A549 (cell line): ENCODE measurements around the gene GIMAP1. TPM values are rescaled to one million over a fixed set of nuclear protein-coding genes. Genes with fewer than 3 reads are reported as not detected.

Experiments
- ATAC-seq, 2 experiments: fragments of 200-7000 bp in 1 of 2; fragments of >200 bp in 1 of 2; cut with Nextera tagmentation in 1 of 2; cut with Tn5 transposase in 1 of 2; 3 replicates each; pipeline versions ENCODE4 v1.8.0 to v1.9.1; 2018 to 2020; ENCODE audit warnings: mild to moderate bottlenecking in 1 of 2, moderate library complexity in 1 of 2
- CTCF ChIA-PET: fragments of 300-600 bp; sonication (Branson Sonifier 250); formaldehyde crosslinking; extraction: SDS; loops from one replicate; lab custom pipeline; 2021; ENCODE audit warnings: antibody characterized with exemption, inconsistent platforms; lab: Yijun Ruan, JAX
- POLR2A ChIA-PET: fragments of 350-600 bp; formaldehyde crosslinking; extraction: SDS; loops from one replicate; lab custom pipeline; 2021; ENCODE audit warnings: antibody characterized with exemption, inconsistent platforms; lab: Yijun Ruan, JAX
- DNase-seq, 2 experiments: peaks; one replicate each; pipeline versions ENCODE4 v3.0.0 to v3.0.0-alpha.2; 2011 to 2016; ENCODE audit warnings: low read depth in 1 of 2, low spot score in 1 of 2
- FAIRE-seq: peaks from 2 replicates; lab custom pipeline; 2011; peaks lifted over from hg19 to GRCh38; lab: Jason Lieb, UNC
- H3K27ac ChIP-seq, 2 experiments: fragments of >200 bp; sonication (Bioruptor Twin); formaldehyde crosslinking; 3 replicates each; pipeline ENCODE4 v1.5.1; 2016 to 2017
- H3K4me1 ChIP-seq: fragments of >200 bp; sonication (Bioruptor Twin); formaldehyde crosslinking; 3 replicates; pipeline ENCODE4 v1.6.1; 2016
- H3K4me2 ChIP-seq: fragments of >200 bp; sonication (Bioruptor Twin); formaldehyde crosslinking; 3 replicates; pipeline ENCODE4 v1.6.1; 2016
- H3K4me3 ChIP-seq: fragments of >200 bp; sonication (Bioruptor Twin); formaldehyde crosslinking; 3 replicates; pipeline ENCODE4 v1.5.1; 2016
- H3K9me3 ChIP-seq: fragments of >200 bp; sonication (Bioruptor Twin); formaldehyde crosslinking; 3 replicates; pipeline ENCODE4 v1.6.1; 2016
- CBX2 ChIP-seq: fragments of 200-600 bp; sonication (generic); IDR thresholded peaks from 2 replicates; pipeline ENCODE4 v1.6.1; 2016; ENCODE audit warnings: low read depth, mild to moderate bottlenecking, borderline replicate concordance
- CBX8 ChIP-seq: fragments of 200-600 bp; sonication (generic); IDR thresholded peaks from 2 replicates; pipeline ENCODE4 v1.6.1; 2016
- EHF ChIP-seq: fragments of 250-450 bp; sonication (Bioruptor Pico); IDR thresholded peaks from 2 replicates; pipeline ENCODE4 v1.5.0; 2020; ENCODE audit warnings: mild to moderate bottlenecking
- EHMT2 ChIP-seq: fragments of 200-600 bp; sonication (generic); IDR thresholded peaks from 2 replicates; pipeline ENCODE4 v1.6.1; 2016; ENCODE audit warnings: antibody characterized with exemption, low read depth, mild to moderate bottlenecking, moderate library complexity
- EP300 ChIP-seq, 2 experiments: fragments of >200 bp; sonication (Bioruptor Twin); formaldehyde crosslinking; IDR thresholded peaks; 2 replicates in 1 of 2; 3 replicates in 1 of 2; pipeline ENCODE4 v1.6.1; 2016 to 2017
- ESRRA ChIP-seq: fragments of 150-350 bp; IDR thresholded peaks from 2 replicates; pipeline ENCODE4 v1.6.1; 2014; ENCODE audit warnings: mild to moderate bottlenecking, low read length, borderline replicate concordance
- FOSL2 ChIP-seq, 2 experiments: fragments of 450-650 bp in 1 of 2; fragments of >200 bp in 1 of 2; sonication (Bioruptor Twin) in 1 of 2; formaldehyde crosslinking; IDR thresholded peaks; 2 replicates each; pipeline versions ENCODE4 v1.5.0 to v1.6.1; 2016 to 2020; ENCODE audit warnings: mild to moderate bottlenecking in 1 of 2, moderate library complexity in 1 of 2
- HOXA7 ChIP-seq: fragments of 250-450 bp; sonication (Bioruptor Pico); IDR thresholded peaks from 2 replicates; pipeline ENCODE4 v1.5.0; 2020; ENCODE audit warnings: mild to moderate bottlenecking, moderate library complexity
- HOXB13 ChIP-seq: fragments of 250-450 bp; sonication (Bioruptor Pico); IDR thresholded peaks from 2 replicates; pipeline ENCODE4 v1.5.0; 2020; ENCODE audit warnings: low read depth, mild to moderate bottlenecking, moderate library complexity
- KDM1A ChIP-seq: fragments of 200-600 bp; sonication (generic); IDR thresholded peaks from 2 replicates; pipeline ENCODE4 v1.6.1; 2016; ENCODE audit warnings: low read depth, mild to moderate bottlenecking
- KDM5A ChIP-seq: fragments of 200-600 bp; sonication (generic); IDR thresholded peaks from 2 replicates; pipeline ENCODE4 v1.6.1; 2016; ENCODE audit warnings: antibody characterized with exemption, mild to moderate bottlenecking
- MAZ ChIP-seq: fragments of 150-350 bp; IDR thresholded peaks from 2 replicates; pipeline ENCODE4 v1.6.1; 2014; ENCODE audit warnings: antibody characterized with exemption, low read depth, low read length, borderline replicate concordance
- PHF8 ChIP-seq: fragments of 200-600 bp; sonication (generic); IDR thresholded peaks from 2 replicates; pipeline ENCODE4 v1.6.1; 2016; ENCODE audit warnings: low read depth, mild to moderate bottlenecking, antibody characterized with exemption, moderate library complexity, borderline replicate concordance
- POLR2AphosphoS2 ChIP-seq: conservative IDR thresholded peaks from 2 replicates; pipeline ENCODE4 v1.6.1; 2012; ENCODE audit warnings: low read length, improper control_type of control experiment, inconsistent platforms
- RAD21 ChIP-seq, 2 experiments: fragments of >200 bp in 1 of 2; sonication (Bioruptor Twin) in 1 of 2; formaldehyde crosslinking in 1 of 2; IDR thresholded peaks in 1 of 2; conservative IDR thresholded peaks in 1 of 2; 2 replicates in 1 of 2; 3 replicates in 1 of 2; pipeline ENCODE4 v1.6.1; 2012 to 2018; ENCODE audit warnings: inconsistent platforms in 1 of 2
- RARB ChIP-seq: fragments of 250-450 bp; sonication (Bioruptor Pico); IDR thresholded peaks from 2 replicates; pipeline ENCODE4 v1.8.0; 2021; ENCODE audit warnings: mild to moderate bottlenecking, moderate library complexity
- SREBF2 ChIP-seq: fragments of 450-650 bp; IDR thresholded peaks from 2 replicates; pipeline ENCODE4 v1.6.1; 2014; ENCODE audit warnings: mild to moderate bottlenecking, moderate library complexity
- TFCP2L1 ChIP-seq: fragments of 250-450 bp; sonication (Bioruptor Pico); IDR thresholded peaks from 2 replicates; pipeline ENCODE4 v1.5.0; 2021; ENCODE audit warnings: mild to moderate bottlenecking
- ZNF302 ChIP-seq: fragments of 250-450 bp; sonication (Bioruptor Pico); IDR thresholded peaks from 2 replicates; pipeline ENCODE4 v1.9.0; 2021; ENCODE audit warnings: inconsistent platforms, mild to moderate bottlenecking, moderate library complexity
- WGBS: methylation state at CpG from one replicate; pipeline ENCODE4 v1.1.6; 2017; ENCODE audit errors: missing lambda C conversion rate; 5-methylcytosine and 5-hydroxymethylcytosine counted together
- polyA plus RNA-seq, 4 experiments: library from polyadenylated mRNA; depleted of rRNA in 3 of 4; stranded (reverse); fragments of >200 nt; fragmentation: RNase III in 1 of 4; extraction: RNeasy Plus Mini Kit Qiagen cat#74134 plus additional on column Dnase treatment in 1 of 4; gene quantifications; 2 replicates in 3 of 4; 3 replicates in 1 of 4; pipeline ENCODE4 v1.2.3, GENCODE V29; 2011 to 2017
- TF ChIP-seq, protein P1 (sequence below): fragments of >200 bp; sonication (Bioruptor Twin); formaldehyde crosslinking; IDR thresholded peaks from 3 replicates; pipeline ENCODE4 v1.5.1; 2016
- TF ChIP-seq, protein P2 (sequence below): fragments of 250-450 bp; sonication (Bioruptor Pico); IDR thresholded peaks from 2 replicates; pipeline ENCODE4 v1.5.0; 2021; ENCODE audit warnings: mild to moderate bottlenecking, moderate library complexity, borderline replicate concordance
- TF ChIP-seq, protein P3 (sequence below): fragments of 250-450 bp; sonication (Bioruptor Pico); IDR thresholded peaks from 2 replicates; pipeline ENCODE4 v1.5.0; 2020; ENCODE audit warnings: low read depth, mild to moderate bottlenecking, moderate library complexity
- TF ChIP-seq, protein P4 (sequence below): IDR thresholded peaks from 2 replicates; pipeline ENCODE4 v1.6.1; 2012; ENCODE audit warnings: low read depth, borderline replicate concordance
- TF ChIP-seq, protein P5 (sequence below): fragments of >200 bp; sonication (Bioruptor Twin); formaldehyde crosslinking; IDR thresholded peaks from 2 replicates; pipeline ENCODE4 v1.6.1; 2016
- TF ChIP-seq, protein P6 (sequence below): fragments of 150-350 bp; IDR thresholded peaks from 2 replicates; pipeline ENCODE4 v1.6.1; 2014; ENCODE audit warnings: low read depth, mild to moderate bottlenecking, low read length
- TF ChIP-seq, protein P7 (sequence below): IDR thresholded peaks from 2 replicates; pipeline ENCODE4 v1.6.1; 2012

Gene GIMAP1
- polyA plus RNA-seq, 2 of the 4 experiments (the other 2 are of a cell fraction), result not detected

DNA sequence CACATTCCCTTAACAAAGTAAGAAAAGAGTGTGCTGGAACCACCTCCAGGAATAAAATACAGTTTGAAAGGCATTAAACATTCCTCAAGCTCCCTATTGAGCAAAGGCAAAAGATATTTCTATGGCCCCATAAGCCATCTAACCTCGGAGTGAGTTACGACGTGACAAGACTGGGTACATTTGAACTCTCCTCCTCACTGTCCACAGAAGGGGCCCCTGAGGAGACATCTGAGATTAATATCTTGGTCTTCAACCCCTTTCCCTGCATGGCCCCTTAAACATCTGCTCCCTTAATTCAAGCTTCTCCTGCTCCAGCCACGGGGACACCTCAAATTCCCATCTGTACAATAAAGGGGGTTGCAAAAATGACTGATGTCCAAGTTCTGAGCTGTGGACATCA lies 526 bp downstream of the GIMAP1 start:
- Histone ChIP-seq H3K4me1 (no peaks in the 10 kb centered on the region), H3K4me3 (no peak overlapping the region), H3K9me3 (no peaks in the 10 kb centered on the region), H3K4me2 (no peak overlapping the region), H3K27ac (no peak overlapping the region)
- ATAC-seq (no peak), DNase-seq (no peak), FAIRE-seq (no peak)
- CTCF ChIA-PET, result no interaction called here
- WGBS, result 2% methylated on average over 4 of the region's 4 CpGs
- no peak for TF ChIP-seq RARB (CRISPR knock-in tag)
- TF ChIP-seq EHMT2, result no peak
- no peak for TF ChIP-seq RAD21 (conservative IDR thresholded peaks at IDR 0.05 in 1 of 2, IDR thresholded peaks at IDR 0.05 in 1 of 2)
- no peak for TF ChIP-seq HOXB13
- no peak for TF ChIP-seq ZNF302
- no peak for TF ChIP-seq MAZ
- TF ChIP-seq FOSL2 (IDR thresholded peaks at IDR 0.05), result no peak
- TF ChIP-seq FOSL2 (CRISPR knock-in tag; IDR thresholded peaks at IDR 0.05), result no peak
- TF ChIP-seq CBX2, result no peak
- no peak for TF ChIP-seq HOXA7 (CRISPR knock-in tag)
- TF ChIP-seq, protein P1, sequence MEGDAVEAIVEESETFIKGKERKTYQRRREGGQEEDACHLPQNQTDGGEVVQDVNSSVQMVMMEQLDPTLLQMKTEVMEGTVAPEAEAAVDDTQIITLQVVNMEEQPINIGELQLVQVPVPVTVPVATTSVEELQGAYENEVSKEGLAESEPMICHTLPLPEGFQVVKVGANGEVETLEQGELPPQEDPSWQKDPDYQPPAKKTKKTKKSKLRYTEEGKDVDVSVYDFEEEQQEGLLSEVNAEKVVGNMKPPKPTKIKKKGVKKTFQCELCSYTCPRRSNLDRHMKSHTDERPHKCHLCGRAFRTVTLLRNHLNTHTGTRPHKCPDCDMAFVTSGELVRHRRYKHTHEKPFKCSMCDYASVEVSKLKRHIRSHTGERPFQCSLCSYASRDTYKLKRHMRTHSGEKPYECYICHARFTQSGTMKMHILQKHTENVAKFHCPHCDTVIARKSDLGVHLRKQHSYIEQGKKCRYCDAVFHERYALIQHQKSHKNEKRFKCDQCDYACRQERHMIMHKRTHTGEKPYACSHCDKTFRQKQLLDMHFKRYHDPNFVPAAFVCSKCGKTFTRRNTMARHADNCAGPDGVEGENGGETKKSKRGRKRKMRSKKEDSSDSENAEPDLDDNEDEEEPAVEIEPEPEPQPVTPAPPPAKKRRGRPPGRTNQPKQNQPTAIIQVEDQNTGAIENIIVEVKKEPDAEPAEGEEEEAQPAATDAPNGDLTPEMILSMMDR, result no peak
- TF ChIP-seq, protein P2, sequence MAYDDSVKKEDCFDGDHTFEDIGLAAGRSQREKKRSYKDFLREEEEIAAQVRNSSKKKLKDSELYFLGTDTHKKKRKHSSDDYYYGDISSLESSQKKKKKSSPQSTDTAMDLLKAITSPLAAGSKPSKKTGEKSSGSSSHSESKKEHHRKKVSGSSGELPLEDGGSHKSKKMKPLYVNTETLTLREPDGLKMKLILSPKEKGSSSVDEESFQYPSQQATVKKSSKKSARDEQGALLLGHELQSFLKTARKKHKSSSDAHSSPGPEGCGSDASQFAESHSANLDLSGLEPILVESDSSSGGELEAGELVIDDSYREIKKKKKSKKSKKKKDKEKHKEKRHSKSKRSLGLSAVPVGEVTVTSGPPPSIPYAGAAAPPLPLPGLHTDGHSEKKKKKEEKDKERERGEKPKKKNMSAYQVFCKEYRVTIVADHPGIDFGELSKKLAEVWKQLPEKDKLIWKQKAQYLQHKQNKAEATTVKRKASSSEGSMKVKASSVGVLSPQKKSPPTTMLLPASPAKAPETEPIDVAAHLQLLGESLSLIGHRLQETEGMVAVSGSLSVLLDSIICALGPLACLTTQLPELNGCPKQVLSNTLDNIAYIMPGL (CRISPR knock-in tag), result no peak
- no peak for TF ChIP-seq KDM5A
- TF ChIP-seq, protein P3, sequence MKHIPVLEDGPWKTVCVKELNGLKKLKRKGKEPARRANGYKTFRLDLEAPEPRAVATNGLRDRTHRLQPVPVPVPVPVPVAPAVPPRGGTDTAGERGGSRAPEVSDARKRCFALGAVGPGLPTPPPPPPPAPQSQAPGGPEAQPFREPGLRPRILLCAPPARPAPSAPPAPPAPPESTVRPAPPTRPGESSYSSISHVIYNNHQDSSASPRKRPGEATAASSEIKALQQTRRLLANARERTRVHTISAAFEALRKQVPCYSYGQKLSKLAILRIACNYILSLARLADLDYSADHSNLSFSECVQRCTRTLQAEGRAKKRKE (CRISPR knock-in tag), result no peak
- TF ChIP-seq, protein P4, sequence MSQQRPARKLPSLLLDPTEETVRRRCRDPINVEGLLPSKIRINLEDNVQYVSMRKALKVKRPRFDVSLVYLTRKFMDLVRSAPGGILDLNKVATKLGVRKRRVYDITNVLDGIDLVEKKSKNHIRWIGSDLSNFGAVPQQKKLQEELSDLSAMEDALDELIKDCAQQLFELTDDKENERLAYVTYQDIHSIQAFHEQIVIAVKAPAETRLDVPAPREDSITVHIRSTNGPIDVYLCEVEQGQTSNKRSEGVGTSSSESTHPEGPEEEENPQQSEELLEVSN, result no peak
- no peak for TF ChIP-seq KDM1A
- no peak for TF ChIP-seq POLR2AphosphoS2
- POLR2A ChIA-PET, result no interaction called here

DNA sequence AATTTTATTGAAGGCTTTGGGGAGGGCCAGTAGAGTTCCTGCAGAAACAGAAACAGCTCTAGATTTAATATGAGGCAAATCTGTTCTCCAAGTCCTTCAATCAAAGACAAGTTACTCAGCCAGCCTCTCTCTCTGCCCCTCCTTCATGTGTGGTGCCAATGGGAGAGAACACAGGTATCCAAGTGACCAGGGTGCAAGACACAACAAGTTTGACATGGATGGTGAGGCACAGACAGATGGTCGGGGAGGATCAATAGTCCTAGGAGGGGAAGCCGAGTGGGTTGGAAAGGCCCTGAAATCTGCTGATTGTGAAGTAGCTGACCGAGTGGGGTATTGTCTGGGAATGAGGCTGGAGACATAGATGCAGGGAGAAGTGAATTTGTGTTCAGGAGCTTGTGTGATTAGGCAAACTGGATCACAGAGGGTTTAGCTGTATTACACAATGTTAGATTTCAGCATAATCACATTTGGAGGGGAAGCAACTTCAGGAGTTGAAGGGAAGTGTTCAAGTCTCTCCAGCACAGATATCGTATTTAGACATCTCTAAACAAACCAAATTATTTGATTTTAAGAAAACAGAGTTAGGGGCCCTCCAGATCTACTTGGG lies 1.5 kb downstream of the GIMAP1 start:
- H3K4me3 ChIP-seq, result no peak overlapping the region
- no peak for FAIRE-seq
- no peak for DNase-seq
- ATAC-seq, result no peak
- H3K4me2 ChIP-seq, result no peak overlapping the region
- WGBS, result 2% methylated on average over 4 of the region's 4 CpGs
- ChIA-PET POLR2A (no interaction called here), CTCF (no interaction called here)
- no peaks in the 10 kb centered on the region for H3K4me1 ChIP-seq
- no peaks in the 10 kb centered on the region for H3K9me3 ChIP-seq
- no peak overlapping the region for H3K27ac ChIP-seq
- TF ChIP-seq, protein P5, sequence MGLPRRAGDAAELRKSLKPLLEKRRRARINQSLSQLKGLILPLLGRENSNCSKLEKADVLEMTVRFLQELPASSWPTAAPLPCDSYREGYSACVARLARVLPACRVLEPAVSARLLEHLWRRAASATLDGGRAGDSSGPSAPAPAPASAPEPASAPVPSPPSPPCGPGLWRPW, result no peak
- TF ChIP-seq EHF (CRISPR knock-in tag) (no peak), CBX8 (no peak), FOSL2 (IDR thresholded peaks at IDR 0.05) (no peak), FOSL2 (CRISPR knock-in tag; IDR thresholded peaks at IDR 0.05) (no peak), EP300 (IDR thresholded peaks at IDR 0.05) (no peak), PHF8 (no peak), ESRRA (no peak), SREBF2 (no peak), POLR2AphosphoS2 (no peak), TFCP2L1 (CRISPR knock-in tag) (no peak), HOXA7 (CRISPR knock-in tag) (no peak)
- TF ChIP-seq, protein P6, sequence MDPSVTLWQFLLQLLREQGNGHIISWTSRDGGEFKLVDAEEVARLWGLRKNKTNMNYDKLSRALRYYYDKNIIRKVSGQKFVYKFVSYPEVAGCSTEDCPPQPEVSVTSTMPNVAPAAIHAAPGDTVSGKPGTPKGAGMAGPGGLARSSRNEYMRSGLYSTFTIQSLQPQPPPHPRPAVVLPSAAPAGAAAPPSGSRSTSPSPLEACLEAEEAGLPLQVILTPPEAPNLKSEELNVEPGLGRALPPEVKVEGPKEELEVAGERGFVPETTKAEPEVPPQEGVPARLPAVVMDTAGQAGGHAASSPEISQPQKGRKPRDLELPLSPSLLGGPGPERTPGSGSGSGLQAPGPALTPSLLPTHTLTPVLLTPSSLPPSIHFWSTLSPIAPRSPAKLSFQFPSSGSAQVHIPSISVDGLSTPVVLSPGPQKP, result no peak
- TF ChIP-seq, protein P7, sequence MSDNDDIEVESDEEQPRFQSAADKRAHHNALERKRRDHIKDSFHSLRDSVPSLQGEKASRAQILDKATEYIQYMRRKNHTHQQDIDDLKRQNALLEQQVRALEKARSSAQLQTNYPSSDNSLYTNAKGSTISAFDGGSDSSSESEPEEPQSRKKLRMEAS, result no peak
- TF ChIP-seq, all 56 proteins: peak for 0
